Hepatocyte (in vitro differentiated cells): ENCODE results near the gene KCNMB1. TPM values are rescaled to one million over a fixed set of nuclear protein-coding genes. Genes with fewer than 3 reads are reported as not detected.
A peak's percentile ranks its signal among the peaks of the same experiment; 100 is the strongest.

Source experiments
- DNase-seq: peaks from one replicate; pipeline ENCODE4 v3.0.0-alpha.2; 2016; ENCODE audit warnings: low spot score
- H2AFZ ChIP-seq: fragments of 200-600 bp; sonication (generic); 2 replicates; pipeline ENCODE4 v1.6.0; 2016; ENCODE audit warnings: antibody characterized with exemption, mild to moderate bottlenecking
- H3K27ac ChIP-seq: fragments of 200-600 bp; sonication (generic); 2 replicates; pipeline ENCODE4 v1.5.1; 2016; ENCODE audit warnings: mild to moderate bottlenecking
- H3K27me3 ChIP-seq: fragments of 200-600 bp; sonication (generic); 2 replicates; pipeline ENCODE4 v1.6.1; 2016
- H3K36me3 ChIP-seq: fragments of 200-600 bp; sonication (generic); replicated peaks from 2 replicates; pipeline ENCODE4 v1.5.1; 2016; ENCODE audit warnings: low read depth; ENCODE audit not compliant: insufficient read depth
- H3K4me1 ChIP-seq: fragments of 200-600 bp; sonication (generic); 2 replicates; pipeline ENCODE4 v1.5.1; 2016; ENCODE audit warnings: mild to moderate bottlenecking, moderate library complexity; ENCODE audit not compliant: insufficient read depth
- H3K4me2 ChIP-seq: fragments of 200-600 bp; sonication (generic); 2 replicates; pipeline ENCODE4 v1.6.0; 2016
- H3K4me3 ChIP-seq: fragments of 200-600 bp; sonication (generic); 2 replicates; pipeline ENCODE4 v1.5.1; 2016; ENCODE audit warnings: mild to moderate bottlenecking
- H3K79me2 ChIP-seq: fragments of 200-600 bp; sonication (generic); 2 replicates; pipeline ENCODE4 v1.6.0; 2017; ENCODE audit warnings: mild to moderate bottlenecking
- H3K9me2 ChIP-seq: fragments of 200-600 bp; sonication (generic); replicated peaks from 2 replicates; pipeline ENCODE4 v1.6.0; 2017; ENCODE audit warnings: mild to moderate bottlenecking; ENCODE audit not compliant: insufficient read depth
- H3K9me3 ChIP-seq: fragments of 200-600 bp; sonication (generic); 2 replicates; pipeline ENCODE4 v1.5.1; 2016; ENCODE audit warnings: low read depth, mild to moderate bottlenecking
- H4K20me1 ChIP-seq: fragments of 200-600 bp; sonication (generic); 2 replicates; pipeline ENCODE4 v1.6.0; 2016; ENCODE audit warnings: mild to moderate bottlenecking; ENCODE audit not compliant: insufficient read depth, poor library complexity, severe bottlenecking
- EZH2 ChIP-seq: fragments of 200-600 bp; sonication (generic); IDR thresholded peaks from 2 replicates; pipeline ENCODE4 v1.6.1; 2016; ENCODE audit warnings: antibody characterized with exemption, mild to moderate bottlenecking, borderline replicate concordance
- EZH2phosphoT487 ChIP-seq: fragments of 200-600 bp; sonication (generic); IDR thresholded peaks from one replicate; pipeline ENCODE4 v1.6.1; 2018; ENCODE audit warnings: antibody characterized with exemption, mild to moderate bottlenecking, low read depth, moderate library complexity; ENCODE audit not compliant: unreplicated experiment, severe bottlenecking
- WGBS: methylation state at CpG from one replicate; pipeline ENCODE4 v1.1.6; 2016; ENCODE audit warnings: low lambda C conversion rate; ENCODE audit errors: missing lambda C conversion rate; 5-methylcytosine and 5-hydroxymethylcytosine counted together
- polyA plus RNA-seq: library from polyadenylated mRNA; unstranded; fragments of >200 nt; fragmentation: Nextera tagmentation; extraction: Ambion mirVana; gene quantifications from 2 replicates; pipeline ENCODE4 v1.2.1, GENCODE V29; 2016
- total RNA-seq: library from RNA; depleted of rRNA; stranded (reverse); fragments of >200 nt; gene quantifications from 2 replicates; pipeline ENCODE4 v1.2.3, GENCODE V29; 2014
- TF ChIP-seq, protein P1 (sequence below): fragments of 200-600 bp; sonication (generic); IDR thresholded peaks from 2 replicates; pipeline ENCODE4 v1.5.1; 2016; ENCODE audit warnings: antibody characterized with exemption, mild to moderate bottlenecking; ENCODE audit not compliant: poor library complexity

Gene KCNMB1
- total and polyA plus RNA-seq, 2 experiments from 2014 or later, result 0.07 to 0.19 TPM

GRCh38 chr5:170430866-170431437, 41.8 kb upstream of the KCNMB1 start:
- Histone ChIP-seq H3K4me3 (no peak overlapping the region), H3K9me3 (no peaks in the 10 kb centered on the region), H4K20me1 (no peaks in the 10 kb centered on the region), H2AFZ (no peak overlapping the region), H3K4me2 (no peak overlapping the region), H3K27me3 (peaks cover 4% of the 10 kb centered on the region), H3K4me1 (peaks cover 3% of the 10 kb centered on the region), H3K9me2 (no peaks in the 10 kb centered on the region), H3K27ac (no peak overlapping the region), H3K36me3 (no peaks in the 10 kb centered on the region), H3K79me2 (no peaks in the 10 kb centered on the region)
- peak; percentile 28 for DNase-seq
- 59% methylated on average over 10 of the region's 10 CpGs for WGBS
- TF ChIP-seq, protein P1, sequence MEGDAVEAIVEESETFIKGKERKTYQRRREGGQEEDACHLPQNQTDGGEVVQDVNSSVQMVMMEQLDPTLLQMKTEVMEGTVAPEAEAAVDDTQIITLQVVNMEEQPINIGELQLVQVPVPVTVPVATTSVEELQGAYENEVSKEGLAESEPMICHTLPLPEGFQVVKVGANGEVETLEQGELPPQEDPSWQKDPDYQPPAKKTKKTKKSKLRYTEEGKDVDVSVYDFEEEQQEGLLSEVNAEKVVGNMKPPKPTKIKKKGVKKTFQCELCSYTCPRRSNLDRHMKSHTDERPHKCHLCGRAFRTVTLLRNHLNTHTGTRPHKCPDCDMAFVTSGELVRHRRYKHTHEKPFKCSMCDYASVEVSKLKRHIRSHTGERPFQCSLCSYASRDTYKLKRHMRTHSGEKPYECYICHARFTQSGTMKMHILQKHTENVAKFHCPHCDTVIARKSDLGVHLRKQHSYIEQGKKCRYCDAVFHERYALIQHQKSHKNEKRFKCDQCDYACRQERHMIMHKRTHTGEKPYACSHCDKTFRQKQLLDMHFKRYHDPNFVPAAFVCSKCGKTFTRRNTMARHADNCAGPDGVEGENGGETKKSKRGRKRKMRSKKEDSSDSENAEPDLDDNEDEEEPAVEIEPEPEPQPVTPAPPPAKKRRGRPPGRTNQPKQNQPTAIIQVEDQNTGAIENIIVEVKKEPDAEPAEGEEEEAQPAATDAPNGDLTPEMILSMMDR, result no peak
- TF ChIP-seq EZH2phosphoT487 (no peak), EZH2 (no peak)

GRCh38 chr5:170430256-170430655, 41.1 kb upstream of the KCNMB1 start:
- TF ChIP-seq, protein P1, result no peak
- TF ChIP-seq EZH2 (no peak), EZH2phosphoT487 (no peak)
- Histone ChIP-seq H3K27ac (no peak overlapping the region), H3K9me2 (no peaks in the 10 kb centered on the region), H3K4me1 (peaks cover 3% of the 10 kb centered on the region), H3K36me3 (no peaks in the 10 kb centered on the region), H3K4me3 (no peak overlapping the region), H3K4me2 (no peak overlapping the region), H4K20me1 (no peaks in the 10 kb centered on the region), H2AFZ (no peak overlapping the region), H3K79me2 (no peaks in the 10 kb centered on the region), H3K27me3 (peaks cover 4% of the 10 kb centered on the region), H3K9me3 (no peaks in the 10 kb centered on the region)
- WGBS, result 86% methylated on average over 4 of the region's 4 CpGs
- no peak for DNase-seq

DNA sequence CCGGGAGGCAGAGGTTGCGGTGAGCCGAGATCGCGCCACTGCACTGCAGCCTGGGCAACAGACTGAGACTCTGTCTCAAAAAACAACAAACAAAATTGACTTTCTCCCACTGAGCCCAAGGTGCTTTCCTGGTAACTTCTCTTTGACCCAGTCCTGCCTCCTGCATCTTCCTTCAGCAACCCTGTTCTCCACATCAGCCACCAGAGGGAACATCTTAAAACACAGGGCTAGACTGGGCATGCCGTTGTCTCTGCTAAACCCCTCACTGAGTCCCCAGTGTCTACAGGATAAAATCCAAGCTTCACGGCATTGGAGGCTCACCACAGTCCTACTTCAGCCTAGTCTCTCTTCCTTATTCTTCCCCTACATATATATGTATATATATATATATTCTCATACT, 39.8 kb upstream of the KCNMB1 start:
- no peaks in the 10 kb centered on the region for H4K20me1 ChIP-seq
- TF ChIP-seq EZH2 (no peak), EZH2phosphoT487 (no peak)
- TF ChIP-seq, protein P1, result no peak
- H3K4me1 ChIP-seq, result peaks cover 3% of the 10 kb centered on the region
- H3K27me3 ChIP-seq, result peaks cover 4% of the 10 kb centered on the region
- no peaks in the 10 kb centered on the region for H3K9me2 ChIP-seq
- no peak overlapping the region for H2AFZ ChIP-seq
- no peaks in the 10 kb centered on the region for H3K79me2 ChIP-seq
- no peak for DNase-seq
- 83% methylated on average over 7 of the region's 7 CpGs for WGBS
- no peak overlapping the region for H3K4me2 ChIP-seq
- H3K27ac ChIP-seq, result no peak overlapping the region
- H3K4me3 ChIP-seq, result no peak overlapping the region
- no peaks in the 10 kb centered on the region for H3K9me3 ChIP-seq
- no peaks in the 10 kb centered on the region for H3K36me3 ChIP-seq
